H9 (cell line): ENCODE results near the gene INTS7. TPM values are rescaled to one million over a fixed set of nuclear protein-coding genes. Genes with fewer than 3 reads are reported as not detected.
"Not testable (repeated sequence)": the region's sequence is repeated elsewhere in the genome, so short reads cannot be mapped to it uniquely, and the experiment has no call there.

ENCODE experiments used
- DNase-seq: peaks from one replicate; pipeline ENCODE4 v3.0.0-alpha.2; 2017
- H2AFZ ChIP-seq: one replicate; pipeline ENCODE4 v1.6.1; 2013; ENCODE audit warnings: mild to moderate bottlenecking, low read length, control low read depth, moderate library complexity
- H2AK5ac ChIP-seq: 2 replicates; pipeline ENCODE4 v1.6.1; 2013; ENCODE audit warnings: low read length, control low read depth, mixed read lengths; ENCODE audit not compliant: insufficient read length
- H2BK120ac ChIP-seq: one replicate; pipeline ENCODE4 v1.6.1; 2013; ENCODE audit warnings: low read depth, mild to moderate bottlenecking, low read length, control low read depth, inconsistent platforms; ENCODE audit not compliant: poor library complexity, severe bottlenecking
- H2BK12ac ChIP-seq: 2 replicates; pipeline ENCODE4 v1.6.1; 2013; ENCODE audit warnings: low read length, control low read depth, mixed read lengths, low read depth; ENCODE audit not compliant: insufficient read length
- H2BK15ac ChIP-seq: 2 replicates; pipeline ENCODE4 v1.6.1; 2013; ENCODE audit warnings: low read depth, low read length, control low read depth
- H2BK20ac ChIP-seq: one replicate; pipeline ENCODE4 v1.6.1; 2013; ENCODE audit warnings: low read depth, mild to moderate bottlenecking, low read length, control low read depth, inconsistent platforms; ENCODE audit not compliant: poor library complexity, severe bottlenecking
- H2BK5ac ChIP-seq: 2 replicates; pipeline ENCODE4 v1.6.1; 2013; ENCODE audit warnings: low read length, control low read depth, mixed read lengths; ENCODE audit not compliant: insufficient read length
- H3K14ac ChIP-seq: 2 replicates; pipeline ENCODE4 v1.6.1; 2013; ENCODE audit warnings: low read length, control low read depth; ENCODE audit not compliant: insufficient read depth
- H3K18ac ChIP-seq: 2 replicates; pipeline ENCODE4 v1.6.1; 2013; ENCODE audit warnings: low read depth, mild to moderate bottlenecking, mixed read lengths, low read length, control low read depth; ENCODE audit not compliant: insufficient read length
- H3K23ac ChIP-seq: 2 replicates; pipeline ENCODE4 v1.6.1; 2013; ENCODE audit warnings: low read length, control low read depth, mixed read lengths, low read depth; ENCODE audit not compliant: insufficient read length
- H3K23me2 ChIP-seq: 2 replicates; pipeline ENCODE4 v1.6.1; 2013; ENCODE audit warnings: low read depth, mild to moderate bottlenecking, mixed read lengths, low read length, control low read depth; ENCODE audit not compliant: insufficient read length, poor library complexity, severe bottlenecking
- H3K27ac ChIP-seq: 2 replicates; pipeline ENCODE4 v1.5.1; 2013; ENCODE audit warnings: low read length, control low read depth, mixed read lengths, low read depth; ENCODE audit not compliant: insufficient read length
- H3K27me3 ChIP-seq: 2 replicates; pipeline ENCODE4 v1.6.1; 2013; ENCODE audit warnings: low read length, control low read depth, inconsistent platforms; ENCODE audit not compliant: insufficient read depth
- H3K4ac ChIP-seq: 2 replicates; pipeline ENCODE4 v1.6.1; 2013; ENCODE audit warnings: low read depth, mild to moderate bottlenecking, control low read depth, inconsistent platforms, low read length, moderate library complexity
- H3K4me1 ChIP-seq: 2 replicates; pipeline ENCODE4 v1.6.1; 2013; ENCODE audit warnings: low read length, control low read depth, inconsistent platforms; ENCODE audit not compliant: insufficient read depth
- H3K4me2 ChIP-seq: 2 replicates; pipeline ENCODE4 v1.6.1; 2013; ENCODE audit warnings: low read length, control low read depth, mixed read lengths; ENCODE audit not compliant: insufficient read length, insufficient read depth
- H3K56ac ChIP-seq: 2 replicates; pipeline ENCODE4 v1.6.1; 2013; ENCODE audit warnings: low read depth, mild to moderate bottlenecking, mixed read lengths, low read length, control low read depth; ENCODE audit not compliant: insufficient read length
- H3K79me1 ChIP-seq: 2 replicates; pipeline ENCODE4 v1.6.1; 2013; ENCODE audit warnings: low read depth, mild to moderate bottlenecking, moderate library complexity, low read length, control low read depth, inconsistent platforms; ENCODE audit not compliant: insufficient read depth, poor library complexity, severe bottlenecking
- H3K79me2 ChIP-seq: 2 replicates; pipeline ENCODE4 v1.6.1; 2013; ENCODE audit warnings: low read length, control low read depth, inconsistent platforms; ENCODE audit not compliant: insufficient read depth
- H3K9ac ChIP-seq: 2 replicates; pipeline ENCODE4 v1.6.1; 2013; ENCODE audit warnings: low read length, control low read depth, mixed read lengths; ENCODE audit not compliant: insufficient read length; ENCODE audit errors: extremely low read depth
- H3K9me3 ChIP-seq: one replicate; pipeline ENCODE4 v1.6.1; 2013; ENCODE audit warnings: low read depth, low read length, inconsistent platforms; ENCODE audit not compliant: control insufficient read depth
- H3T11ph ChIP-seq: one replicate; pipeline ENCODE4 v1.6.1; 2013; ENCODE audit warnings: mild to moderate bottlenecking, low read length, control low read depth, inconsistent platforms
- H4K20me1 ChIP-seq: one replicate; pipeline ENCODE4 v1.6.1; 2013; ENCODE audit not compliant: control insufficient read depth, insufficient read length, insufficient read depth
- H4K5ac ChIP-seq: 2 replicates; pipeline ENCODE4 v1.6.1; 2013; ENCODE audit warnings: low read depth, mild to moderate bottlenecking, mixed read lengths, low read length, control low read depth; ENCODE audit not compliant: insufficient read length
- H4K8ac ChIP-seq: replicated peaks from 2 replicates; pipeline ENCODE4 v1.6.1; 2013; ENCODE audit warnings: low read length, control low read depth, mixed read lengths, low read depth; ENCODE audit not compliant: insufficient read length
- H4K91ac ChIP-seq: 2 replicates; pipeline ENCODE4 v1.6.1; 2013; ENCODE audit warnings: low read depth, mild to moderate bottlenecking, moderate library complexity, mixed read lengths, low read length, control low read depth; ENCODE audit not compliant: insufficient read length
- H3K27ac Mint-ChIP-seq, 3 experiments: 2 replicates in 2 of 3; 3 replicates in 1 of 3; pipeline ENCODE4 v1.8.0; 2020 to 2021; ENCODE audit warnings: mixed read lengths in 3 of 3, mild to moderate bottlenecking in 1 of 3, moderate library complexity in 1 of 3
- H3K27me3 Mint-ChIP-seq: 2 replicates; pipeline ENCODE4 v1.8.0; 2021; ENCODE audit warnings: low read depth, mild to moderate bottlenecking, moderate library complexity, mixed read lengths
- H3K36me3 Mint-ChIP-seq, 3 experiments: 2 replicates in 2 of 3; 3 replicates in 1 of 3; pipeline ENCODE4 v1.8.0; 2020 to 2021; ENCODE audit warnings: low read depth in 3 of 3, mixed read lengths in 3 of 3; ENCODE audit not compliant: insufficient read depth in 1 of 3
- H3K4me1 Mint-ChIP-seq, 2 experiments: 2 replicates each; pipeline ENCODE4 v1.8.0; 2020; ENCODE audit warnings: mixed read lengths in 2 of 2
- H3K4me3 Mint-ChIP-seq, 2 experiments: 2 replicates in 1 of 2; 3 replicates in 1 of 2; pipeline ENCODE4 v1.8.0; 2020 to 2021; ENCODE audit warnings: mild to moderate bottlenecking in 2 of 2, mixed read lengths in 2 of 2, moderate library complexity in 1 of 2
- H3K9me3 Mint-ChIP-seq, 2 experiments: 2 replicates in 1 of 2; 3 replicates in 1 of 2; pipeline ENCODE4 v1.8.0; 2020; ENCODE audit warnings: mild to moderate bottlenecking in 2 of 2, mixed read lengths in 2 of 2, moderate library complexity in 1 of 2
- WGBS: extraction: QIAGEN DNeasy Blood & Tissue Kit; methylation state at CpG from one replicate; pipeline ENCODE4 v1.1.7; 2013; ENCODE audit warnings: missing lambda C conversion rate, low lambda C conversion rate, mixed read lengths; ENCODE audit not compliant: insufficient read length; ENCODE audit errors: extremely low coverage; 5-methylcytosine and 5-hydroxymethylcytosine counted together
- total RNA-seq: library from RNA; stranded (reverse); gene quantifications from 2 replicates; pipeline ENCODE4 v1.2.1, GENCODE V29; 2021
- TF ChIP-seq, protein P1 (sequence below): fragments of 200-600 bp; sonication (generic); conservative IDR thresholded peaks from 3 replicates; pipeline ENCODE4 v1.8.0; 2021; ENCODE audit warnings: antibody characterized with exemption, mild to moderate bottlenecking

Gene INTS7
- total RNA-seq, 1 experiment from 2014 or later = 32.3 TPM

DNA sequence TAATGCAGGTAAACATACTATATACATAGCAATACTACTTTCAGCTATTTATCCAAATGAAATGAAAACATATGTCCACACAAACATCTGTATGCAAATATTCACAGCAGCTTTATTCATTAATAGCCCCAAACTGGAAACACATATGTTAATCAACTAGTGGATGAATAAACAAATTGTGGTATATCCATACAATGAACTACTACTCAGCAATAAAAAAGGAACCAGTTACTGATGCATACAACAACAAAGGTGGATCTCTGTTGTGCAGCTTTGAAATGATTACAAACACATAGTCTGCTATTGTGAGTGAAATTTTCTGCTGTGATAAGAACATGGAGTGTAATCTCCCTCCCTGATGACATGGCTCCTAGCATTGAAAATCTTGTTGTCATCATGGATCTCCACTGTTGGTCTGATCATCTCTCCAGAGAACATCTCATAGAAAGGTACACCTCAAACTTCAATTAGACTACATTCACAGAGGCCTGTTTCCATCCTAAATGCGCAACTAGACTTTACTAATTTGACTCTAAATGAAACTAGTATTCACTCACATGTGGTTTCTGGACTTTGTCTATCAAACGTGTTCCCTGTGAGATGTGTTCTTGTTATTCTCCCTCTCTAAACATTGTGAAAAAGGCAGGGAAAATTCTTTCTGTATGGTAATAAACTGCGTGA is 10.7 kb downstream of the INTS7 start:
- H3K4me2 ChIP-seq = no peak overlapping the region
- no peak overlapping the region for H2BK5ac ChIP-seq
- H3K4me1 ChIP-seq = peaks cover 3% of the 10 kb centered on the region; the same call in 1 of the 2 replicates
- no peak overlapping the region for H2BK120ac ChIP-seq
- H3K56ac ChIP-seq = no peak overlapping the region
- H2AK5ac ChIP-seq = no peak overlapping the region
- Mint-ChIP-seq H3K4me3 (no peak overlapping the region), H3K36me3 (peaks cover 19 to 24% (median 23%) of the 10 kb centered on the region in 3 experiments), H3K4me1 (peaks cover 14 to 16% of the 10 kb centered on the region in 2 experiments), H3K27me3 (no peaks in the 10 kb centered on the region), H3K9me3 (peaks cover 11 to 12% of the 10 kb centered on the region in 2 experiments), H3K27ac (no peak overlapping the region)
- H4K20me1 ChIP-seq = no peaks in the 10 kb centered on the region
- H3K14ac ChIP-seq = no peak overlapping the region
- no peak overlapping the region for H2BK20ac ChIP-seq
- H3K9ac ChIP-seq = no peak overlapping the region
- H3K9me3 ChIP-seq = no peaks in the 10 kb centered on the region
- H2AFZ ChIP-seq = no peak overlapping the region
- no peak overlapping the region for H2BK15ac ChIP-seq
- H3K27ac ChIP-seq = no peak overlapping the region
- H3T11ph ChIP-seq = no peak overlapping the region
- H3K23me2 ChIP-seq = no peaks in the 10 kb centered on the region
- no peak overlapping the region for H4K91ac ChIP-seq
- no peak overlapping the region for H4K8ac ChIP-seq
- DNase-seq = no peak
- no peaks in the 10 kb centered on the region for H3K27me3 ChIP-seq
- no peak overlapping the region for H3K23ac ChIP-seq
- no peak overlapping the region for H4K5ac ChIP-seq
- no CpG with 5 or more reads among the region's 3 CpGs for WGBS
- TF ChIP-seq, protein P1, sequence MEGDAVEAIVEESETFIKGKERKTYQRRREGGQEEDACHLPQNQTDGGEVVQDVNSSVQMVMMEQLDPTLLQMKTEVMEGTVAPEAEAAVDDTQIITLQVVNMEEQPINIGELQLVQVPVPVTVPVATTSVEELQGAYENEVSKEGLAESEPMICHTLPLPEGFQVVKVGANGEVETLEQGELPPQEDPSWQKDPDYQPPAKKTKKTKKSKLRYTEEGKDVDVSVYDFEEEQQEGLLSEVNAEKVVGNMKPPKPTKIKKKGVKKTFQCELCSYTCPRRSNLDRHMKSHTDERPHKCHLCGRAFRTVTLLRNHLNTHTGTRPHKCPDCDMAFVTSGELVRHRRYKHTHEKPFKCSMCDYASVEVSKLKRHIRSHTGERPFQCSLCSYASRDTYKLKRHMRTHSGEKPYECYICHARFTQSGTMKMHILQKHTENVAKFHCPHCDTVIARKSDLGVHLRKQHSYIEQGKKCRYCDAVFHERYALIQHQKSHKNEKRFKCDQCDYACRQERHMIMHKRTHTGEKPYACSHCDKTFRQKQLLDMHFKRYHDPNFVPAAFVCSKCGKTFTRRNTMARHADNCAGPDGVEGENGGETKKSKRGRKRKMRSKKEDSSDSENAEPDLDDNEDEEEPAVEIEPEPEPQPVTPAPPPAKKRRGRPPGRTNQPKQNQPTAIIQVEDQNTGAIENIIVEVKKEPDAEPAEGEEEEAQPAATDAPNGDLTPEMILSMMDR = no peak
- no peak overlapping the region for H3K4ac ChIP-seq
- no peak overlapping the region for H2BK12ac ChIP-seq
- no peak overlapping the region for H3K18ac ChIP-seq
- H3K79me2 ChIP-seq = peaks cover 5% of the 10 kb centered on the region; the same call in 1 of the 2 replicates
- H3K79me1 ChIP-seq = no peaks in the 10 kb centered on the region

DNA sequence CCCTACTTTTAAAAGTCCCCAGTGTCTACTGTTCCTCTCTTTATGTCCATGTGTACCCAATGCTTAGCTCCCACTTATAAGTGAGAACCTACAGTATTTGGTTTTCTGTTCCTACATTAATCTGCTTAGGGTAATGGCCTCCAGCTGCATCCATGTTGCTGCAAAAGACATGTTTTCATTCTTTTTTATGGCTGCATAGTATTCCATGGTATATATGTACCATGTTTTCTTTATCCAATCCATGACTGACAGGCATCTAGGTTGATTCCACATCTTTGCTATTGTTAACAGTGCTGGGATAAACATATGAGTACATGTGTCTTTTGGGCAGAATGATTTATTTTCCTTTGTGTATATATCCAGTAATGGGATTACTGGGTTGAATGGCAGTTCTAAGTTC is 12.4 kb downstream of the INTS7 start:
- H3K9ac ChIP-seq, H2BK20ac ChIP-seq, H2BK15ac ChIP-seq, H4K20me1 ChIP-seq, H3T11ph ChIP-seq, H3K27me3 ChIP-seq, H2BK120ac ChIP-seq, H2BK5ac ChIP-seq, H3K4me1 ChIP-seq, H3K27ac ChIP-seq, H3K4me3 Mint-ChIP-seq, H3K18ac ChIP-seq, H3K79me2 ChIP-seq, H3K23me2 ChIP-seq, H4K8ac ChIP-seq, H3K23ac ChIP-seq, H3K56ac ChIP-seq, H3K9me3 ChIP-seq, H3K4me1 Mint-ChIP-seq, H3K79me1 ChIP-seq, H3K27me3 Mint-ChIP-seq, H2BK12ac ChIP-seq, H4K91ac ChIP-seq, H4K5ac ChIP-seq, H2AK5ac ChIP-seq, H3K4ac ChIP-seq, H3K4me2 ChIP-seq, DNase-seq, H2AFZ ChIP-seq, H3K27ac Mint-ChIP-seq, H3K14ac ChIP-seq: not testable (repeated sequence)
- Mint-ChIP-seq H3K9me3 (peaks cover 11 to 12% of the 10 kb centered on the region in 2 experiments), H3K36me3 (peaks cover 19 to 24% (median 24%) of the 10 kb centered on the region in 3 experiments)
